GM12892 (cell line): ENCODE measurements around the gene CCR1.

ENCODE experiments used
- POLR2A ChIP-seq: IDR thresholded peaks from 2 replicates; pipeline ENCODE4 v1.6.1; 2011; ENCODE audit warnings: low read depth, low read length, control low read depth
- POLR2AphosphoS5 ChIP-seq: IDR thresholded peaks from 2 replicates; pipeline ENCODE4 v1.6.1; 2011; ENCODE audit warnings: low read depth, low read length, control low read depth
- TAF1 ChIP-seq: IDR thresholded peaks from 2 replicates; pipeline ENCODE4 v1.6.1; 2011; ENCODE audit warnings: low read depth, mild to moderate bottlenecking, control low read depth, low read length, borderline replicate concordance

DNA sequence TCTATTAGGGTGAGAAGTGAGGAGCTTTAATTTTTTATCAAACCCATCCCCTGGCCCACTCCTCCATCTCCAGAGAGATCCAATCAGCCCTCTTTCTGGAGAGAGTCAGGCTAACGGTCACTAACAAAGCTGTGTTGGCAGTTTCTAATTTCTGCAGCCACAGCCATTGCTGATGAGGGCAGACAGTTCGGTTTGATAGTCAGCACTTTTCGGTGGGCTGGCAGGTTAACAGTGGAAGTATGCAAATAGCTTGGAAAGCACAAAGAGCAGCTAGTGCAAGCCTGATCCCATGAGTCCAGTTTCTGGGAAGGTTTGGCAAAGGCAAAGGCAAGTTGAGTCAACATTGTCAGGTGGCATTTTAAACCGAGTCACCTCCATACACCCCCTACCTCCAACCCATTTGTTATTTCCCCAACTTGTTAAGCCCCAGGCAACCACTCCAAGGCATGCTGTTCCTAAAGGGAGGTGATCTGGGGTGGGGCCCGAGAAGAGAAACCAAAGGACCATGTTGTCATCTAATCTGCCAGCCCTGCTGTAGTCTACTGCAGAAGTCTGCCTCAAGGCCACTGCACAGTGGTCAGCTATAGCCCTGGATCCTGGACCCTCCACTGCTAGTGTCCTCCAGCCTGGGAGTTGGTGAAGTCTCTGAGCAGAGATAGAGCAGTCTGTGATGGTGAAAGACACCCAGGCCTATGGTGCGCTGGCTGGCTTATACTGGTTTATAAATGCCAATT, 1.7 kb downstream of the CCR1 start:
- no peak for TF ChIP-seq POLR2A
- TF ChIP-seq POLR2AphosphoS5: no peak
- TF ChIP-seq TAF1: no peak
